Measurements from ENCODE around the gene KCNJ2.

Gene KCNJ2

DNA sequence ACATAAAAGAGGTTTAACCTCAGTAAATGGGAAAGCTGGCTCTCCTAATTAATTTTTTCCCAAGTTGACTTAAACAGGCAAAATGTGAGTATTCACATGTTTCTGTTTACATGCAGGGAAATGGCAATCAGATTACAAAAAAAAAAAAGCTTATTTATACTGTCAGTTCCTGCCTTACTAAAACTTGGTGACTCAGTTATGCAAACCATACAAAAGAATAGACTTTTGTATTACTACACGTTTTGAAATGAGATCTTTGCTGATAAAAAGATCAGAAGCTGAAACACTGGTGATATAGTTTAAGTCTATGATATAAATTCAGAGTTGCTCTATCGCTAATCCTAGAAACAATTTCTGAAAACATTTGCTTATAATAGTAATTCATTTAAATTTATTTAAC lies 9.4 kb upstream of the KCNJ2 start:
- no peak for DNase-seq (ENCODE audit: low read depth)

- no peak for DNase-seq (ENCODE audit: low read depth)
Observed at GRCh38 chr17:70161519-70161918, 7.8 kb upstream of the KCNJ2 start.

DNA sequence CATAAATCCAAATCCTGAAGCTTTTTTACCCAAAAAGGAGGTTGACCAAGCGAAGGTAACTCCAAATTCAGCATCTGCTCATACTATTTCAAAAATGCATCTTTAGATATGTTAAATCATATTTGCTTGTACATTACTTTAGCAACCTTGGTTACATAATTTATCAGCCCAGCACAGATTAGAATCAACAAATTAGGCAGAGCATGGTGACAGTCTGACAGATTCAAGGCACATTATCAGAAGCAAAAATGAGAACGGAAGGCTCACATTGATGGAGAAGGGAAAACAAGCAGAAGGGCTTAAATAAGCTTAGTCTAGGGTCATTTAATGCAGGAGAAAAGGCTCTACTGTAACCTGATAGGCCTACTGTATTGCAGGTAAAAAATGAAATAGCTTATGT lies 3.9 kb upstream of the KCNJ2 start:
- DNase-seq (ENCODE audit: low read depth): no peak

GRCh38 chr17:70166615-70167014 lies 2.7 kb upstream of the KCNJ2 start:
- no peak for DNase-seq (ENCODE audit: low read depth)

DNA sequence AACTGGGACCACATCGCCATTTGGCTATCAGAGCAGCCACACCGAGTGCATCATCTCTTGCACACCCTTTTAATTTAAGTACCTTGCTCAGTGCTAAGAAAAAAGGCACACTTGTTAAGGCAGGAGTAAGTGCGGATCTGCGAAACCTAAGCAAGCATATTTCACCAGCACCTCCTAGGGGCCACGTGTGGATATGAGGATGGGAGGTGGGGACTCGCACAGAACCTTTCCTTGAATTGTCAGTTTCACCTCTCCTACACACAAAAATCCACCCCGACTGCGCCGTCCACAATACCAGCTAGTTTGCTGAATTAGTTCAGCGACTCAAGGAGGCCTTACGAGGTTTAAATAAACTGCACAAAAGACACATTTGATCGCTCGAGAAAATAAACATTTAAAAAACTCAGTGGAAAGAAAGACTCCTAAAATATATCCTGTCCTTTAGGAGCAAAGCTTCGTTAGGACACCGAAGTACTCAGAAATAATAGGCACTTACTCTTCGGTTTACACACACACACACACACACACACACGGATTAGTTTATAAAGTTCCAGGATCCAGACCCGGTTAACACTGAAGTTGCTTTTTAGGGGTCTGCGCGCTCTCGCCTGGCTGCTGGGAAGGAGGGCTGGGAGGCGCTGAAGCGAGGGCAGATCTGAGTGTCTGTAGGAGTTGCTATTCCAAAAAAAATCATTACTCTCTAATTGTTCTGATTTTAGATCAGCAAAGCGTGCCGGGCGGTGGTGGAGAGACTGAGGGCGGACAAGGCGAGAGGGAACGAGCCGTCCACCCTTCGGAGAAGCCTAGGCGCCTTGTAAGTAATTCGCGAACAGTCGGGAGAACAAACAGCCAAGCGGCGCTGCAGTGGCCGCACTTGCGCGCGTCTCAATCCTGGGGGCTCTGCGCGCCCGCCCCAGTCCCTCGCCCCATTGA lies 1.0 kb upstream of the KCNJ2 start:
- no peak for DNase-seq (ENCODE audit: low read depth)

GRCh38 chr17:70169709-70170597 lies 621 bp downstream of the KCNJ2 start:
- DNase-seq (ENCODE audit: low read depth): no peak

DNA sequence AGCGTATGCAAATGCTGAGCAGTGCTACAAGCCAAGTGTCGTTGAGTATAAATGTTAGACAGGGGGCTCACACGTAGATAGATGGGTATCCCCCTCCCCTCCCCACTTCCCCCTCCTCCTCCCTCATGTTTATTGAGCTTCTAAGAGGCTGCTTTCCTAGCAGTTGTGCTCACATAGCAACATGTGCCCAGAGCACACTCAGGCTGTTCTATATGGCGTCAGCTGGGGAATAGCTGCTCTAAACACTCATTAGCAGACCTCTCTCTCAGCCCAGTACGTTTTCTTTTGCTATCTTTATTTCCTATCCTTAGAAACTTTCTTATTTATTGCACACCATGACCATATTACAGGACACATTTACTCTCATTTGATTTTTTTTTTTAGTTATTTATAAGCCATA lies 1.8 kb downstream of the KCNJ2 start:
- no peak for DNase-seq (ENCODE audit: low read depth)

DNA sequence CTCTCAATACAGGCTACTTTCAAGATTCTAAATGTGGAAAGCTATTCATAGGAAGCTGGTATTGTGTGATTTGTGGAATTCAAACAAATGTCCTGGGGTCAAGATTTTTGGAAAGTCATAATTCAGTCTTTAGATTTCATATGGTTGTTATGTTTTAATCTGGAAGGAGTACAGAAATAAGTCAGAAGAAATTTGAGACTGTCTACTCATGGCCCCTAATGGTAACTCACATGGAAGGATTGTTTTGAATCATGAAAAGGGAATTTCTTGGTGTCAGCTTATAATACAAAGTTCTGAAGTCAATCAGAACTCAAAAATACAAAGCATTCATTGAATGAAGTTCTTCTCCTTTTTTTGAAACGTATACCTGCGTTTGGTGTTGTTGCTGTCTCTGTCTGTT lies 3.1 kb downstream of the KCNJ2 start:
- DNase-seq (ENCODE audit: low read depth): no peak

DNA sequence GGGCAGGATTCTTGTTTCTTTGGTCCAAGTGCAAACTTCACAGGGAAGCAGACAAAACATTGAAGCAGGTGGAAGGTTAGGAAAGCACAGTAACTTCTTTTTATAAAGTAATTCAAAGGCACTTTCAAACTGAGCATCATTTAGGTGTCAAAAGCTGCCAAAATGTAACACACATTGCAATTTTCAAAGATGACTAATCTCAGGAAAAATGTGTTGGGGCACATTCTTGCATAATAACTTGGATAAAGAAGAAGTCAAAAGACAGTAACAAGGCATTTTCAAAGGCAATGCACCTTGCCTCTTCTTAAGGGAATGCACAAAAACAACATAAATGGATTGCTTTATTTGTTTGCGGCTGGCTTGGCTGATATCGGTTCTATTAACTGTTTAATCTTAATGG lies 3.6 kb downstream of the KCNJ2 start:
- no peak for DNase-seq (ENCODE audit: low read depth)

- no peak for DNase-seq (ENCODE audit: low read depth)
Observed at GRCh38 chr17:70173681-70174080, 4.3 kb downstream of the KCNJ2 start.

DNA sequence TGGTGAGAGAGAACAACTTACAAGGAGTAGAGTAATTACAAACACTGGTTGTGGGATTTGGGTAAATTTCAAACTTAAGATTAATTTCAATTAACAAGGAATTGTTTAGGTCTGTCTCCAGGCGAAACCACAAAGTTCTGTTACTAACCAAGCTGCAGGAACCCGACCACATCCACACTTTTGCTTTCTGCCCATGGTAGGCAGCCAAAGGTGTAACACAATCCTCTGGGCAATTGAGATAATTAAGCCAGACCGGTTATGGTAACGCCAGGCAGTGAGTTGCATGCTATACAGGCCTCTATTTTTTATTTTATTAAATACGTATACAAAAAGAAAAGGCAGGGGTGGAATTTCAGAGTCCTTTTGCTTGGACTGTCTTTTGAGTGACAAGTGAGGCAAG lies 12.0 kb downstream of the KCNJ2 start:
- DNase-seq (ENCODE audit: low read depth): no peak

DNA sequence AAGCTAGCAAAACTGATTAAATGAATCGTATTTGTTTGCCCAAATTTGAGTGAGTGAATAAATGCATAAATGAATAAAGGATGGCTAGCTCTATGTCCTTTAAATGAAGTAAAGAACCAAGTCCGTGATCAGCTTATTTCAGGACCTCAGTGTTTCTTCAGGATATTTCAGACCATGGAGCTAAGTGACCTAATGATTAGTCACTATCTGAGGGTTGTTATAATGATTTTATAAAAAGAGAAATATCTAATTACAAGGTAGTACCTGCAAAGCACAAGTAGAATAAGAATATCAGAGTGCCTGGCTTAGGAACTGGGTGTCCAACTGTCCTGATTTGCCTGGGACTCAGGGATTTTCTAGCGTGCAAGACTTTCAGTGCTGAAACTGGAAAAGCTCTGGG lies 12.5 kb downstream of the KCNJ2 start:
- DNase-seq (ENCODE audit: low read depth): no peak

- no peak for DNase-seq (ENCODE audit: low read depth)
Observed at GRCh38 chr17:70183508-70183907, 14.2 kb downstream of the KCNJ2 start.

GRCh38 chr17:70184207-70184606 lies 14.9 kb downstream of the KCNJ2 start:
- no peak for DNase-seq (ENCODE audit: low read depth)

- DNase-seq (ENCODE audit: low read depth): no peak
Observed at GRCh38 chr17:70184770-70185169, 15.4 kb downstream of the KCNJ2 start.

- no peak for DNase-seq (ENCODE audit: low read depth)
Observed at GRCh38 chr17:70185285-70185684, 16.0 kb downstream of the KCNJ2 start.

DNA sequence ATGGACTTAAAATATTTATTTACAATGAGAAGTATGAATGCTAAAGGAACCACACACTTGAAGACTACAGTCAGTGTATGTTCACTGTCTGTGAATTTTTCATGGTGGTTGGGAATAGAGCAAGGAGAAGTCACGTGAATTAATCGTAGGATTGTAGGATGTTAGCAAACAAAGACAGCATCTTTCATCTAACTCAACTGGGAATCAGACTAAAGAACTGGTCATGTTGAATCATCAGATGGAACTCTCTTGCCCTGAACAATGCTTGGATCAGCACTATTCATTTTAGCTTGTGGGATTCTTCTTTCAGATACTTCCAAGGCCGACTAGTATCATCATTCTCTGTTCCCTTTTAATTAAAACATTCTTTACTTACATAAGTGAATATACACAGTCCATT lies 18.1 kb downstream of the KCNJ2 start:
- no peak for DNase-seq (ENCODE audit: low read depth)

DNA sequence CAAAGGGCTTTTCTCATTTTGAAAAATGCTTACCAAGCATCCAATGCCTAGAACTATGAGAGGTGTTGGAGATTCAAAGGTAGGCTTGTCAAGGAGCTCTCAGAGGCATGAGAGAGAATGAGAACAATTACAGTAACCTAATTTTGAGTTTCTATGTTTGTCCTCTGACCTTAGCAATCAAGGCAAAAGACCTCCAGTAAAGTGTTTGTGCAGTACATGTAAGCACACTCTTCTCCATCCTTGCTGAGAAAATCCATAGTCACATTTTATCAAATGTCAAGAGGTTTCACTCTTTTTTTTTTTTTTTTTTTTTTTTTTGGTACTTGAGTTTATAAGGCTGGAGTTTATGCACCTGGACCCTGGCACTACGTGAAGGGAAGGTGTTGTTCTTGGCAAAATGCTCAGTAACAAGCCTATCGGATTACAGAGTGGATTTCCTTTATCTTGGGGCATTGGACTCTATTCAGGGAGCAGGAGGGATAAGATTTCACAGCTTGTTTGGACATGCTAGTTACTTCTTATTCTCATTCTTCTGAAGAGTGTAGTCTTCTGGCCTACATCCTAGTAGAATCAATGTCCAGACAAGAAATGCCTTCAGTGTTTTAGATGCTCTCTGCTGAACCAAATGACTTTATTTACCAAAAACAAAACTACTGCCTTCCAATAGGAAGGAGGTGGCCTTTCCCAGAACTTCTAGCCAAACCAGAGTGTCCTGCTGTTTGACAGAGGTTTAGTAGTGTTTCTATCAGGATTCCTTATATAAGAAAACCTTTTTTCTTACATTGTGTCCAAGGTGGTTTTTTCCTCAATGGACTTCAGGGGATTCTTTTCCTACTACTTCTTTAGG lies 21.9 kb downstream of the KCNJ2 start:
- DNase-seq (ENCODE audit: low read depth): no peak

DNA sequence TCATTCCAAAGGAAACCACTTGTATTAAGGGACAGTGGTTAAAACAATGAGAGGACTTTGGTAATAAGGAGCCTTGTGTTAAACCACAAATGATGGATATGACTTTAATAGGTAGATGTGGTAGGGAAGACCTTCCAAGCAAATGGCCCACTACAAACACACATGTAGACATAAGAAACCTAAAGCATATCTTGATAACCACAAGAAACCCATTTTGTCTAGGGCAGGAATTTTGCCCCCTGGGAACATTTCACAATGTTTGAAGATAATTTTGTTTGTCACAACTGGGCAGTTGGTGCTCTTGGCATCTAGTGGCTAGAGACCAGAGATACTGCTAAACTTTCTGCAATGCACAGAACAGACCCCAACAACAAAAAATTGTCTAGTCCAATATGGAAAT lies 25.8 kb downstream of the KCNJ2 start:
- no peak for DNase-seq (ENCODE audit: low read depth)

DNA sequence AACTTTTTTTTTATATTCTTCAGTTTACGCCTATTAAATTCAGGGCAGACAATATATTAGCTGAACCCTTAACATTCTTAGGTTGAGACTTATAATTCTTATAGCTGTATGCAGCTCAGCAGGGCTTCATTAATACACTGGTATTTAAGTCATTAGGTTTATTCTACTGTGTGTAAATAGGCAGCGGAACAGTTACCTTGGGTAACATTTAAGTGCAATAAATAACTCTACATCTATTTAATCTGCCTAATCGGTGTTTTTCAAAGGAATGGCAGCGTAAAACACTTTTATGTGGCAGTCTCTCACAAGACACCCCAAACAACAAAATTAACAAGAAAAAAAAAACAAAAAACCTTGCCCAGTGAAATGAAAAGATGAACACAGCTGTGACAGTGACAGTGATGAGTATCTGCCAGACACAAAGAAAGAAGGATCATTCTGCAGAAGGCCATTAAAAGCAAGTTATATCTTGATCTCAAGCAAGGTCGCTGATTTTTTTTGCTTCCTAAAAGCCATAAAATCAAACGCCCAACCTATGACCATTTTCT lies 32.6 kb downstream of the KCNJ2 start:
- no peak for DNase-seq (ENCODE audit: low read depth)

GRCh38 chr17:70202840-70203239 lies 33.5 kb downstream of the KCNJ2 start:
- no peak for DNase-seq (ENCODE audit: low read depth)

DNA sequence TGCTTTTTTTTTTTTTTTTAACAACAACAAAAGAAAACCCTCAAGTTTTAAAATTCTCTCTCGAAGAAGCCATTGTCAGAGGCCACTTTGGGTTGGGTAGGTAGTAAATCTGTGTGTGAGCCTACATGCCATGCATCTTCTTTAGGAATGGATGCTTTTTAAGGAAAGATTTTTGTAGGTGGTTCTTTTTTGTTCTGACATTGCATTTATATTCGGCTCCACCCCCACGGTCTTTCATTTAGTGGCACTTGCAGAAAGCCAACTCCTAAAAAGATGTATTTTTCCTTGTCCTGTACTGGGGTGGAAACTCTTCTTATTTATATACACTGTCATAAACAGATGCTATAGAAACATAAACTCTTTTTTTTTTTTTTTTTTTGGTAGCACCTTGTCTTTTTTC lies 35.1 kb downstream of the KCNJ2 start:
- DNase-seq (ENCODE audit: low read depth): no peak
